Measurements from ENCODE around the gene FADS1.

FADS1 gene

GRCh38 chr11:61816736-61817455, at the start of gene FADS1:
Gene FADS1 (minus strand): TSS chr11:61817003. CDS start chr11:61816929, 74 bp downstream.
- DNase-seq, result peak; percentile 80

- no peak for DNase-seq
Measured at GRCh38 chr11:61866231-61866957, 49.6 kb upstream of the FADS1 start.

GRCh38 chr11:61864814-61865775, 48.3 kb upstream of the FADS1 start:
- DNase-seq, result no peak

- DNase-seq, result no peak
Measured at GRCh38 chr11:61863548-61864081, 46.8 kb upstream of the FADS1 start.

- no peak for DNase-seq
Measured at GRCh38 chr11:61862714-61863547, 46.1 kb upstream of the FADS1 start.

GRCh38 chr11:61861634-61862033, 44.8 kb upstream of the FADS1 start:
- no peak for DNase-seq

- DNase-seq, result no peak
Measured at GRCh38 chr11:61860054-61860903, 43.5 kb upstream of the FADS1 start.

GRCh38 chr11:61855939-61856680, 39.3 kb upstream of the FADS1 start:
- no peak for DNase-seq

- DNase-seq, result no peak
Measured at GRCh38 chr11:61854966-61855714, 38.3 kb upstream of the FADS1 start.

GRCh38 chr11:61854206-61854895, 37.5 kb upstream of the FADS1 start:
- no peak for DNase-seq

- no peak for DNase-seq
Measured at GRCh38 chr11:61853698-61854169, 36.9 kb upstream of the FADS1 start.

- DNase-seq, result no peak
Measured at GRCh38 chr11:61851900-61852295, 35.1 kb upstream of the FADS1 start.

GRCh38 chr11:61851113-61851899, 34.5 kb upstream of the FADS1 start:
- no peak for DNase-seq

GRCh38 chr11:61850687-61851086, 33.9 kb upstream of the FADS1 start:
- DNase-seq, result no peak

- DNase-seq, result no peak
Measured at GRCh38 chr11:61848631-61849030, 31.8 kb upstream of the FADS1 start.

- DNase-seq, result no peak
Measured at GRCh38 chr11:61847914-61848581, 31.2 kb upstream of the FADS1 start.

- DNase-seq, result no peak
Measured at GRCh38 chr11:61846362-61847020, 29.7 kb upstream of the FADS1 start.
